Bronchial epithelial cell (primary cell): Measurements from ENCODE around the gene ACAD9. TPM values are rescaled to one million over a fixed set of nuclear protein-coding genes. Genes with fewer than 3 reads are reported as not detected.

Experiments
- DNase-seq: peaks from one replicate; pipeline ENCODE4 v3.0.0-alpha.2; 2010; ENCODE audit warnings: low read depth
- FAIRE-seq: peaks from 2 replicates; lab custom pipeline; 2011; peaks lifted over from hg19 to GRCh38; lab: Jason Lieb, UNC
- H3K27me3 ChIP-seq: 2 replicates; pipeline ENCODE4 v1.5.1; 2011; ENCODE audit warnings: low read length; ENCODE audit not compliant: control insufficient read depth, insufficient read depth
- H3K36me3 ChIP-seq: 2 replicates; pipeline ENCODE4 v1.5.1; 2011; ENCODE audit warnings: low read length; ENCODE audit not compliant: control insufficient read depth, insufficient read depth
- H3K4me3 ChIP-seq: 2 replicates; pipeline ENCODE4 v1.5.1; 2011; ENCODE audit warnings: mild to moderate bottlenecking, low read depth, low read length, control low read depth
- CTCF ChIP-seq: IDR thresholded peaks from 2 replicates; pipeline ENCODE4 v1.5.1; 2011; ENCODE audit warnings: mild to moderate bottlenecking, moderate library complexity, low read length, control low read depth, inconsistent platforms; ENCODE audit not compliant: insufficient read depth, severe bottlenecking
- total RNA-seq: library from RNA; depleted of rRNA; stranded (reverse); fragments of >200 nt; gene quantifications from 2 replicates; pipeline ENCODE4 v1.2.1, GENCODE V29; 2014

Gene ACAD9
- total RNA-seq, 1 donor from 2014 or later, result 24.7 TPM

- Histone ChIP-seq H3K36me3 (no peaks in the 10 kb centered on the region), H3K4me3 (no peak overlapping the region), H3K27me3 (no peaks in the 10 kb centered on the region)
- peak; percentile 22 for DNase-seq
- no peak for TF ChIP-seq CTCF
- no peak for FAIRE-seq
These were observed 71.0 kb downstream of the ACAD9 start for GRCh38 chr3:128950223-128950938.

GRCh38 chr3:128956440-128956839 lies 77.0 kb downstream of the ACAD9 start:
- TF ChIP-seq CTCF, result no peak
- Histone ChIP-seq H3K36me3 (no peaks in the 10 kb centered on the region), H3K4me3 (no peak overlapping the region), H3K27me3 (no peaks in the 10 kb centered on the region)
- FAIRE-seq (no peak), DNase-seq (no peak)

Other genes starting within 250 kb of the ACAD9 start
- gene RPN1, start 228.8 kb upstream of the ACAD9 start, total RNA-seq, result 506 and 514 TPM in 2 replicates
- 43.7 and 80.0 TPM in 2 replicates for gene RAB7A, start 153.4 kb upstream of the ACAD9 start, total RNA-seq
- gene CFAP92, start 114.5 kb downstream of the ACAD9 start, total RNA-seq, result under 0.01 and 0.51 TPM in 2 replicates
- gene EFCC1, start 121.7 kb downstream of the ACAD9 start, total RNA-seq, result under 0.01 TPM in 1 of 2 replicates, not detected in the other
- gene GP9, start 181.2 kb downstream of the ACAD9 start, total RNA-seq, result not detected in 2 replicates
- gene RAB43, start 242.2 kb downstream of the ACAD9 start, total RNA-seq, result 15.0 and 18.6 TPM in 2 replicates